Kidney (tissue), 14 donors: Measurements from ENCODE around the gene SMPD4. TPM values are rescaled to one million over a fixed set of nuclear protein-coding genes. Genes with fewer than 3 reads are reported as not detected.
"Not testable (repeated sequence)": the region's sequence is repeated elsewhere in the genome, so short reads cannot be mapped to it uniquely, and the experiment has no call there.

ENCODE experiments used
- DNase-seq, 5 donors: peaks; one replicate each; pipeline ENCODE4 v3.0.0-alpha.2; 2013 to 2020
- FAIRE-seq: peaks from 2 replicates; lab custom pipeline; 2012; peaks lifted over from hg19 to GRCh38; lab: Jason Lieb, UNC
- H3K27ac ChIP-seq, 2 donors: one replicate each; pipeline ENCODE4 v1.7.0; 2013; ENCODE audit warnings: low read depth in 2 of 2, low read length in 2 of 2, inconsistent platforms in 1 of 2
- H3K27me3 ChIP-seq: one replicate; pipeline ENCODE4 v1.7.1; 2013; ENCODE audit warnings: low read length, inconsistent platforms; ENCODE audit not compliant: control insufficient read depth, insufficient read depth
- H3K36me3 ChIP-seq, 3 donors: one replicate each; pipeline versions ENCODE4 v1.7.0 to v1.7.1; 2013; ENCODE audit warnings: low read length in 3 of 3, control low read depth in 1 of 3, inconsistent platforms in 1 of 3; ENCODE audit not compliant: insufficient read depth in 3 of 3, control insufficient read depth in 2 of 3
- H3K4me1 ChIP-seq, 3 donors: one replicate each; pipeline versions ENCODE4 v1.7.0 to v1.7.1; 2013; ENCODE audit warnings: low read length in 3 of 3, inconsistent platforms in 1 of 3, low read depth in 1 of 3; ENCODE audit not compliant: control insufficient read depth in 2 of 3, insufficient read depth in 2 of 3
- H3K4me3 ChIP-seq, 3 donors: one replicate each; pipeline versions ENCODE4 v1.7.0 to v1.8.1; 2013; ENCODE audit warnings: low read length in 3 of 3, control low read depth in 1 of 3, inconsistent platforms in 1 of 3
- H3K9ac ChIP-seq, 3 donors: one replicate each; pipeline versions ENCODE4 v1.7.0 to v1.7.1; 2013; ENCODE audit warnings: low read length in 3 of 3, control low read depth in 1 of 3, inconsistent platforms in 1 of 3
- H3K9me3 ChIP-seq, 3 donors: one replicate each; pipeline versions ENCODE4 v1.7.0 to v1.7.1; 2013; ENCODE audit warnings: low read length in 3 of 3, control low read depth in 1 of 3, inconsistent platforms in 1 of 3; ENCODE audit not compliant: control insufficient read depth in 2 of 3, insufficient read depth in 1 of 3
- CTCF ChIP-seq: IDR thresholded peaks from 3 replicates; pipeline ENCODE4 v1.5.1; 2012; ENCODE audit warnings: mild to moderate bottlenecking, moderate library complexity, borderline replicate concordance; ENCODE audit not compliant: insufficient read depth; ENCODE audit errors: extremely low read depth
- intact Hi-C: fragments of 100-400 bp; cut with DNase I; formaldehyde crosslinking; loops from one replicate; pipeline ENCODE4 v1.11.1; 2022
- polyA plus RNA-seq: library from polyadenylated mRNA; stranded (reverse); fragments of 350-450 nt; fragmentation: Illumina TruSeq; extraction: RNeasy Lipid Tissue Mini Kit (QIAGEN cat#74804); gene quantifications from one replicate; pipeline ENCODE4 v1.2.3, GENCODE V29; 2014; ENCODE audit warnings: low read depth, low replicate concordance; ENCODE audit not compliant: insufficient read depth
- total RNA-seq: library from RNA; stranded (reverse); fragmentation: NEBNext Ultra II Directional; extraction: Animal tissue kit (Norgen Biotek cat#: 25700); gene quantifications from one replicate; pipeline ENCODE4 v1.2.1, GENCODE V29; 2021
- donor health status: control.
- donor health status: control.
- donor health status: control.
- donor health status: control.
- donor health status: control.
- donor health status: DM: yes; HTN: yes; CAD: no.
- donor health status: Normal renal cell carcinoma (clear cell type).

SMPD4 gene
- total and polyA plus RNA-seq, 2 donors from 2014 or later = 21.6 to 41.1 TPM

GRCh38 chr2:130138326-130138725 is 43.1 kb downstream of the SMPD4 start:
- H3K9ac ChIP-seq, H3K4me1 ChIP-seq, H3K4me3 ChIP-seq, H3K9me3 ChIP-seq, intact Hi-C loops, DNase-seq, H3K36me3 ChIP-seq, FAIRE-seq, H3K27me3 ChIP-seq, H3K27ac ChIP-seq: not testable (repeated sequence)

GRCh38 chr2:130137118-130137517 is 44.3 kb downstream of the SMPD4 start:
- H3K9ac ChIP-seq, FAIRE-seq, H3K27ac ChIP-seq, H3K9me3 ChIP-seq, H3K4me3 ChIP-seq, H3K36me3 ChIP-seq, H3K27me3 ChIP-seq, intact Hi-C loops, H3K4me1 ChIP-seq: not testable (repeated sequence)
- peak in 1 of 5 donors; percentile 54 for DNase-seq

GRCh38 chr2:130136546-130136945 is 44.9 kb downstream of the SMPD4 start:
- intact Hi-C loops, H3K36me3 ChIP-seq, H3K27me3 ChIP-seq, DNase-seq, H3K27ac ChIP-seq, FAIRE-seq, H3K9me3 ChIP-seq, H3K4me3 ChIP-seq, H3K9ac ChIP-seq, H3K4me1 ChIP-seq: not testable (repeated sequence)

GRCh38 chr2:130135692-130136541 is 45.5 kb downstream of the SMPD4 start:
- Histone ChIP-seq H3K9me3 (no peaks in the 10 kb centered on the region), H3K36me3 (no peaks in the 10 kb centered on the region), H3K9ac (no peak overlapping the region), H3K4me1 (no peaks in the 10 kb centered on the region), H3K27ac (no peak overlapping the region), H3K27me3 (no peaks in the 10 kb centered on the region), H3K4me3 (no peak overlapping the region)
- no peak for TF ChIP-seq CTCF
- intact Hi-C loops = no loop called here
- DNase-seq (peak in 2 of 5 donors; percentile 6 to 61), FAIRE-seq (no peak)

- intact Hi-C loops, H3K9me3 ChIP-seq, H3K36me3 ChIP-seq, FAIRE-seq, DNase-seq, H3K27me3 ChIP-seq, H3K4me1 ChIP-seq, H3K27ac ChIP-seq, H3K4me3 ChIP-seq, H3K9ac ChIP-seq: not testable (repeated sequence)
These were observed 52.1 kb downstream of the SMPD4 start, which contains the start of gene POTEF for GRCh38 chr2:130129120-130129829. POTEF (minus strand) TSS chr2:130129222; CDS start chr2:130120515, 8,707 bp downstream.

- FAIRE-seq, intact Hi-C loops, H3K36me3 ChIP-seq, H3K27me3 ChIP-seq, H3K4me1 ChIP-seq, H3K4me3 ChIP-seq, H3K9ac ChIP-seq, H3K27ac ChIP-seq, H3K9me3 ChIP-seq: not testable (repeated sequence)
- peak in 1 of 5 donors; percentile 13 for DNase-seq
These were observed 52.9 kb downstream of the SMPD4 start for GRCh38 chr2:130128464-130128863.

GRCh38 chr2:130127726-130128125 is 53.7 kb downstream of the SMPD4 start:
- intact Hi-C loops, DNase-seq, H3K27ac ChIP-seq, H3K9ac ChIP-seq, H3K36me3 ChIP-seq, H3K4me3 ChIP-seq, H3K27me3 ChIP-seq, FAIRE-seq, H3K4me1 ChIP-seq, H3K9me3 ChIP-seq: not testable (repeated sequence)
